SU-DHL-6 (cell line): ENCODE data around the gene SLC25A38.

ENCODE experiments used
- H2AFZ ChIP-seq: fragments of 200-600 bp; sonication (generic); 2 replicates; pipeline ENCODE4 v1.6.1; 2014; ENCODE audit warnings: low read depth, mild to moderate bottlenecking, moderate library complexity, mixed read lengths, antibody characterized with exemption, low read length; ENCODE audit not compliant: severe bottlenecking
- H3F3A ChIP-seq: fragments of 200-600 bp; shearing (Covaris generic); 2 replicates; pipeline ENCODE4 v1.6.0; 2016; ENCODE audit warnings: antibody characterized with exemption, mild to moderate bottlenecking; ENCODE audit not compliant: insufficient read depth
- H3K27ac ChIP-seq: fragments of 200-600 bp; sonication (generic); 2 replicates; pipeline ENCODE4 v1.5.1; 2016; ENCODE audit warnings: low read depth, mild to moderate bottlenecking, low read length, moderate library complexity, mixed read lengths
- H3K27me3 ChIP-seq: fragments of 200-600 bp; sonication (generic), shearing (Covaris generic); 2 replicates; pipeline ENCODE4 v1.6.0; 2014; ENCODE audit warnings: mild to moderate bottlenecking, low read length
- H3K36me3 ChIP-seq: fragments of 200-600 bp; sonication (generic); 2 replicates; pipeline ENCODE4 v1.6.1; 2014; ENCODE audit warnings: mild to moderate bottlenecking, low read length, mixed read lengths
- H3K4me2 ChIP-seq: fragments of 300-600, 200-600 bp; shearing (Covaris generic), sonication (generic); 2 replicates; pipeline ENCODE4 v1.6.0; 2014; ENCODE audit warnings: low read length, low read depth, mild to moderate bottlenecking; ENCODE audit not compliant: poor library complexity, severe bottlenecking
- H3K4me3 ChIP-seq: fragments of 200-600 bp; sonication (generic); 2 replicates; pipeline ENCODE4 v1.5.1; 2014; ENCODE audit warnings: antibody characterized with exemption, low read length, mild to moderate bottlenecking, mixed read lengths; ENCODE audit not compliant: insufficient read depth, poor library complexity, severe bottlenecking
- H3K79me2 ChIP-seq: fragments of 200-600 bp; sonication (generic); 2 replicates; pipeline ENCODE4 v1.6.1; 2014; ENCODE audit warnings: mild to moderate bottlenecking, low read length, moderate library complexity; ENCODE audit not compliant: insufficient read depth
- H3K9ac ChIP-seq: fragments of 200-600 bp; sonication (generic); 2 replicates; pipeline ENCODE4 v1.7.0; 2014; ENCODE audit warnings: mild to moderate bottlenecking, low read length
- H3K9me2 ChIP-seq: fragments of 200-600 bp; sonication (generic); replicated peaks from 2 replicates; pipeline ENCODE4 v1.6.1; 2014; ENCODE audit warnings: low read length; ENCODE audit not compliant: insufficient read depth
- H3K9me3 ChIP-seq: fragments of 200-600 bp; sonication (generic); 2 replicates; pipeline ENCODE4 v1.6.1; 2014; ENCODE audit warnings: low read length, mixed read lengths; ENCODE audit not compliant: insufficient read depth
- H4K20me1 ChIP-seq: fragments of 200-600 bp; sonication (generic); 2 replicates; pipeline ENCODE4 v1.6.1; 2014; ENCODE audit warnings: low read depth, mild to moderate bottlenecking, antibody characterized with exemption, low read length, moderate library complexity, mixed read lengths
- CTCF ChIP-seq: fragments of 200-600 bp; sonication (generic); IDR thresholded peaks from one replicate; pipeline ENCODE4 v1.5.1; 2017; ENCODE audit warnings: antibody characterized with exemption, mild to moderate bottlenecking, low read length, moderate library complexity; ENCODE audit not compliant: insufficient read depth, poor library complexity, severe bottlenecking
- EZH2phosphoT487 ChIP-seq: fragments of 200-600 bp; sonication (generic), shearing (Covaris generic); conservative IDR thresholded peaks from 2 replicates; pipeline ENCODE4 v1.6.1; 2018; ENCODE audit warnings: mild to moderate bottlenecking, antibody characterized with exemption, low read length, moderate library complexity, mixed read lengths

The SLC25A38 gene

GRCh38 chr3:39398700-39399099, 15.5 kb downstream of the SLC25A38 start:
- Histone ChIP-seq H3K4me3 (no peak overlapping the region), H3K9me3 (no peaks in the 10 kb centered on the region), H2AFZ (no peak overlapping the region), H3K36me3 (peaks cover 22% of the 10 kb centered on the region; the same call in 1 of the 2 replicates), H3K9me2 (no peaks in the 10 kb centered on the region), H3K79me2 (no peaks in the 10 kb centered on the region), H3F3A (peaks cover under 1% of the 10 kb centered on the region; the same call in 1 of the 2 replicates), H4K20me1 (no peaks in the 10 kb centered on the region), H3K4me2 (no peak overlapping the region), H3K27me3 (no peaks in the 10 kb centered on the region), H3K27ac (no peak overlapping the region), H3K9ac (no peak overlapping the region)
- TF ChIP-seq EZH2phosphoT487 = no peak
- no peak for TF ChIP-seq CTCF

GRCh38 chr3:39401983-39402382, 18.8 kb downstream of the SLC25A38 start:
- H3K9ac ChIP-seq = no peak overlapping the region
- H3K4me2 ChIP-seq = no peak overlapping the region
- no peaks in the 10 kb centered on the region for H3K27me3 ChIP-seq

GRCh38 chr3:39404943-39405686, 21.9 kb downstream of the SLC25A38 start:
- Histone ChIP-seq H3K4me3 (no peak overlapping the region), H2AFZ (no peak overlapping the region), H3K27ac (no peak overlapping the region), H3K27me3 (no peaks in the 10 kb centered on the region), H3K9ac (no peak overlapping the region), H4K20me1 (peaks cover 18% of the 10 kb centered on the region), H3F3A (peaks cover 40% of the 10 kb centered on the region), H3K9me2 (no peaks in the 10 kb centered on the region), H3K36me3 (peaks cover 27% of the 10 kb centered on the region), H3K4me2 (no peak overlapping the region), H3K79me2 (peaks cover 33% of the 10 kb centered on the region), H3K9me3 (no peaks in the 10 kb centered on the region)
- TF ChIP-seq CTCF = no peak
- TF ChIP-seq EZH2phosphoT487 = no peak

More at GRCh38 chr3:39401983-39402382, 18.8 kb downstream of the SLC25A38 start:
- no peak for TF ChIP-seq CTCF
- no peak for TF ChIP-seq EZH2phosphoT487
- H3K79me2 ChIP-seq = peaks cover 4% of the 10 kb centered on the region
- no peak overlapping the region for H3K4me3 ChIP-seq
- no peak overlapping the region for H2AFZ ChIP-seq
- H3K9me3 ChIP-seq = no peaks in the 10 kb centered on the region
- no peaks in the 10 kb centered on the region for H4K20me1 ChIP-seq
- peaks cover 4% of the 10 kb centered on the region for H3K36me3 ChIP-seq
- H3K27ac ChIP-seq = no peak overlapping the region
- no peaks in the 10 kb centered on the region for H3K9me2 ChIP-seq
- H3F3A ChIP-seq = peaks cover 11% of the 10 kb centered on the region
